ENCODE measurements around the gene IL1RAPL1.
"Not testable (repeated sequence)": the region's sequence is repeated elsewhere in the genome, so short reads cannot be mapped to it uniquely, and the experiment has no call there.

The IL1RAPL1 gene

DNA sequence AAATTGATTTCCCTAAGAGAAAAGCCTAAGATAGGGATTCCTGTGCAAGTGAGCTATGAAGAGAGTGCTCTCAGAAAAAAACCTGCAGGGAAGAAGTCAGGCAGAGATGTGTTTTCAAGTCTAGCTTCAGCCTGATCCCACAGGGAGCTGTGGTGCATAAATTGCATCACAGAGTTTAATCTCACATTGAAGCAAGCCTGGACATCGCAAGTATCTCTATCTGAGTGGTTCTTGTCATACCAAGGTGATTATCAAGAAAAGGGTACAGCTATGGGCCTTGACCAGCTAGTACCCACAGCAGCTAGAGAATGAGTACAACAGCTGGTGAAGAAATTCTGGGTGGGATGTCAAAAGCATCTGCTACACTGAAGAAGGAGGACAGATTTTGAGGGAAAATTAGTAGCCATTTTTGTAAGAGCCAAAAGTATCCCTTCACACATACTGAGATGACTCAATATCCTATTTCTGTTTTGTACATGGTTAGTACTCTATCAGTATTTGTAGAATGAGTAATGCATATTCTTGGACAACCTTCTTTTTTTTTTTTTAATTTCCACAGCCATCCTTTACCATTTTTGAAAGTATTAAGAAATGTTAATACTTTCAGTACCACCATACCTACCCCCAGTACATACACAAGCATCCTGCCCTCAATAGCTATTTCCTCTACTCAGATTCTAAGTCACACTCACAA is 708.9 kb downstream of the IL1RAPL1 start:
- DNase-seq = no peak

- DNase-seq = no peak
Observed at GRCh38 chrX:29297171-29297800, 710.0 kb downstream of the IL1RAPL1 start.

DNA sequence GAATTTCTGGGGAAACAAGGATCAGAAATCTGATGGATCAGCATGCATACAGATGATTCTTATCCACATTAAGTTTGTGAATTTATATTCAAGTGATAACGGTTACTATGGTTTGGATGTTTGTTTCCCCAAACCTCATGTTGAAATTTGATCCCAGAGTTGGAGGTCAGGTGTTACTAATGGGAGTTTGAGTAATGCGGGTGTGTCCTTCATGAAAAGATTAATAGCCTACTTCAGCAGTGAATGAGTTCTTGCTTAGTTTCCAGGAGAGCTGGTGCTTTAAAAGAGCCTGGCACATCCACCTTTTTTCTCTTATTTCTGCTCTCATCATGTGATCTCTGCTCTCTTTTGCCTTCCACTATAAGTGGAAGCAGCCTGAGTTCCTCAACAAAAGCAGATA is 712.4 kb downstream of the IL1RAPL1 start:
- no peak for DNase-seq

DNA sequence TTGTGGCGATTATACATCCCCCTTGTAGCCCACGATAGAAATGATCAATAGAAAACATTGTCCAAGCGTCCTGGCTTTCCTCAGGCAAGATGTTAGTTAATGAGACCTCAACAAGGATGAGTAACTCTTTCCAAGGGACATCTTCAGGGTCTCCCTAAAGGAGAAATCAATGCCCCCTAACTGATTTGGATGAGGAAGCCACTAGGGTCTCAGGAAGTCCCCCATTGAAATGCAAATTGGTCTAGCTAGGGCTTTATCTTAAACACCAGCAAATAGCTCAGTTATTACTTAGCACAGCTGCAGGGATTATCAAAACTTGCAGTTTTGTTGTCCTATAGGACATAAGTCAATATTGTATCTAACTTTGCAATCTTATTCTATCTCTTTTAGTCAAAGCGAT is 721.5 kb downstream of the IL1RAPL1 start:
- no peak for DNase-seq

- no peak for DNase-seq
Observed at GRCh38 chrX:29315931-29316330, 728.7 kb downstream of the IL1RAPL1 start.

DNA sequence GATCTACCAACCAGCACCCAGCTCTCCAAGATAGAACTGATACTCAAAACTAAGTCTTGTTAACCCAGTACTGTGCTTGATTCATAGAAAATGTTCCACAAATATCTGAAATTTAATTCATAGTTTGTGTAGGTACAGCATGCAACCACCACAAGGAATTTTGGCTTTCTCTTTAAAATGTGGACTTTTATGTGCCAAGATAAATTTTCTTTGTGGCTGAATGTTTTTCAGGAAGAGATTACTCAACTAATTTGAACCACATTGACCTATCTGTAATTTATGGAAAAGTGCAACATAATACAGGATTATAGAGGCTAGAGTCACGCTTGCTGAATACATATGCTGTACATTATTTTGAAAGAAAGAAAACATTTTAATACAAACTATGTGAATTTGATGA is 730.8 kb downstream of the IL1RAPL1 start:
- no peak for DNase-seq

GRCh38 chrX:29332429-29332828 is 745.2 kb downstream of the IL1RAPL1 start:
- not testable (repeated sequence) for DNase-seq

- not testable (repeated sequence) for DNase-seq
Observed at GRCh38 chrX:29333091-29333490, 745.8 kb downstream of the IL1RAPL1 start.

- no peak for DNase-seq
Observed at GRCh38 chrX:29348288-29348687, 761.0 kb downstream of the IL1RAPL1 start.

GRCh38 chrX:29359276-29359675 is 772.0 kb downstream of the IL1RAPL1 start:
- DNase-seq = no peak

GRCh38 chrX:29374765-29375164 is 787.5 kb downstream of the IL1RAPL1 start:
- DNase-seq = not testable (repeated sequence)

- DNase-seq = no peak
Observed at GRCh38 chrX:29376584-29376983, 789.3 kb downstream of the IL1RAPL1 start.

- no peak for DNase-seq
Observed at GRCh38 chrX:29382811-29383210, 795.6 kb downstream of the IL1RAPL1 start.

GRCh38 chrX:29388509-29388908 is 801.3 kb downstream of the IL1RAPL1 start:
- DNase-seq = no peak

- no peak for DNase-seq
Observed at GRCh38 chrX:29397506-29397905, 810.3 kb downstream of the IL1RAPL1 start.

GRCh38 chrX:29407357-29407756 is 820.1 kb downstream of the IL1RAPL1 start:
- no peak for DNase-seq

- no peak for DNase-seq
Observed at GRCh38 chrX:29419774-29420553, 832.7 kb downstream of the IL1RAPL1 start.

DNA sequence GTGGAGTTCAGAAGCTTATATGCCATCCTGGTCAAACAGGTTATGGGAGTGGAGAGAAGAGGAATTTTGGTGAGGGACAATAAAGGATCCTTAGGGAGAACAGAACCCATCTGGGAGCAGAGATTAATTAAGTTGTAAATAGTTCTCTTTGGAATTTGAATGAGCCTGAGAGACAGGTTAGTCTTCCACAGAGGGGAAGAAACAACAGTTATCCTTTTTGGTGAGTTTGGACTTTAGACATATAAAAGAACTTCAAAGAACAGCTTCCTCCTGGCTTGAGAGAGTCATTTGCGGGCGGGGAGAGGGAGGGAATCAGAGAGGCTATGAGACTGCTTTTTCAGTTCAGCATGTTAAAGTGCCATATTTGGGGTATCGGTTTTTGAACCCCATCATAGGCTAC is 834.8 kb downstream of the IL1RAPL1 start:
- no peak for DNase-seq

GRCh38 chrX:29431895-29432294 is 844.6 kb downstream of the IL1RAPL1 start:
- DNase-seq = no peak

DNA sequence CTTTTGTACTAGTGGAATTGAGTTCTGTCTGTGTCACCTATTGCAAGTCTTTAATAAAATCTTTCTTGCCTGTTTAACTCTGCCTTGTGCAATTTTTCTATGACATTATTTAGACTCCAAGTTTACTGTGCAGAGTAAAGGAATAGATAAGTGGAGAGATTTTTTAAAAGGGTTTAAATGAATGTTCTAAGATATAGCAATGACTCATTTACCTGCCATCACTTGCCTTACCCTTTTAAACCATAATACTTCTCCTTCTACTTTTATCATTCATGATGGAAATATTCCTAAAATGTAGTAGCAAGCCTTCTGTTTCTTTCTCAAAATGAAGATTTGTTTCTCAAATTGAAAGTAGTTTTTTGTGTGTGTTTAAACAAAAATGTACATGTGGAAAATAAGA is 845.3 kb downstream of the IL1RAPL1 start:
- no peak for DNase-seq

GRCh38 chrX:29434939-29435338 is 847.7 kb downstream of the IL1RAPL1 start:
- no peak for DNase-seq

DNA sequence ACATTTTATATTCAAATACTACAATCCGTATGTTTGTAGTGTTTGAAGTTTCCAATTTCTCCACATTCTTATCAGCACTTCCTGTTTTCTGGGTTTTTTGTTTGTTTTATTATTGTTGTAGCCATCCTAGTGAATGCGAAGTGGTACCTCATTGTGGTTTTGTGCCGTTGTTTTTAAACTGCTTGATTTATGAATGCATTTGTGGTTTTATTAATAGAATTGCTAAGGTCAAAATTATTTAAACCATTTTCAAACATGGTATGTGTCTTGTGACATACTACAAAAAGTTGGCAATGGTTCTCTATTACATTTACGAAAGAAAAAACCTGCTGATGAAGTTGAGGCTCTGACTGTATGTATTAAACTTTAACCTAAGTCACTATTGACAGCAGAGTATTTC is 848.1 kb downstream of the IL1RAPL1 start:
- DNase-seq = no peak

DNA sequence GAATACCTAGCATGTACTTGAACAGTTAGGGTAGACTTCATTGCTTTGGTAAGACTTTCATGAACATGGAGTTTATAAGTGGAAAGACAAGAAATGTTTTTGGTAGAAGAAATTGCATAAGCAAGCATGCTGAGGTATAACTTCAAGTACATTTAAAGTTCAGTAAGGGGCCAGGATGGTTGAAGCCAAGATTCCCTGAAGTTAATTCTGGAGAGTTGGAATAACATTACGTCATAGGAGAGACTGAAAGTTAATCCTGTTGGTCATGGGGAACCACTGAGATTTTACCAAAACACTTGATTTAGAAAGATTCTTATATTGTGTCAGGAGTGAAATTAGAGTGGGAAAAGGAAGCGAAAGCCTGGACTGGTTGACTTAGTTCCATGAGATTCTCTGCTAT is 860.6 kb downstream of the IL1RAPL1 start:
- no peak for DNase-seq

- DNase-seq = no peak
Observed at GRCh38 chrX:29453333-29453732, 866.1 kb downstream of the IL1RAPL1 start.

All from NCI-H2171 (cell line).